GM19099 (cell line): ENCODE results near the gene MST1.

Source experiments
- POLR2A ChIP-seq: IDR thresholded peaks from 3 replicates; pipeline ENCODE4 v1.6.1; 2011; ENCODE audit warnings: low read depth; ENCODE audit not compliant: insufficient read length; ENCODE audit errors: extremely low read depth

MST1 gene

GRCh38 chr3:49721896-49722781 is 32.9 kb upstream of the MST1 start:
- TF ChIP-seq POLR2A = no peak

- no peak for TF ChIP-seq POLR2A
Observed at GRCh38 chr3:49721596-49721895, 32.3 kb upstream of the MST1 start.

- peak; percentile 36 for TF ChIP-seq POLR2A
Observed at GRCh38 chr3:49720855-49721595, 31.8 kb upstream of the MST1 start.

GRCh38 chr3:49719214-49719884 is 30.1 kb upstream of the MST1 start, which contains the start of gene AMIGO3:
TSS of gene AMIGO3 (minus strand) at chr3:49719684. CDS start at chr3:49719465, 219 bp downstream.
- peak; percentile 85 for TF ChIP-seq POLR2A

- no peak for TF ChIP-seq POLR2A
Observed at GRCh38 chr3:49718858-49719213, 29.6 kb upstream of the MST1 start.

- TF ChIP-seq POLR2A = peak; percentile 5
Observed at GRCh38 chr3:49717959-49718857, 28.9 kb upstream of the MST1 start.

GRCh38 chr3:49717211-49717958 is 28.1 kb upstream of the MST1 start:
- TF ChIP-seq POLR2A = no peak

GRCh38 chr3:49716691-49717210 is 27.5 kb upstream of the MST1 start:
- TF ChIP-seq POLR2A = no peak

- no peak for TF ChIP-seq POLR2A
Observed at GRCh38 chr3:49716169-49716568, 26.9 kb upstream of the MST1 start.

- no peak for TF ChIP-seq POLR2A
Observed at GRCh38 chr3:49715611-49716121, 26.4 kb upstream of the MST1 start.

- TF ChIP-seq POLR2A = no peak
Observed at GRCh38 chr3:49714728-49715550, 25.7 kb upstream of the MST1 start.

- no peak for TF ChIP-seq POLR2A
Observed at GRCh38 chr3:49713336-49714105, 24.2 kb upstream of the MST1 start.
